Right renal cortex interstitium (tissue), 3 donors: Measurements from ENCODE around the gene PCMTD2. TPM values are rescaled to one million over a fixed set of nuclear protein-coding genes. Genes with fewer than 3 reads are reported as not detected.

Experiments
- DNase-seq, 3 donors: peaks; one replicate each; pipeline ENCODE4 v3.0.0-alpha.2; 2013; ENCODE audit warnings: low read depth in 3 of 3, low spot score in 2 of 3
- polyA plus RNA-seq, 3 donors: library from polyadenylated mRNA; unstranded; fragments of 120-200 nt; gene quantifications; one replicate each; pipeline ENCODE4 v1.2.1, GENCODE V29; 2013; ENCODE audit not compliant: insufficient read length in 3 of 3

Gene PCMTD2
- polyA plus RNA-seq, 3 donors, result 128 to 143 (median 139) TPM

DNA sequence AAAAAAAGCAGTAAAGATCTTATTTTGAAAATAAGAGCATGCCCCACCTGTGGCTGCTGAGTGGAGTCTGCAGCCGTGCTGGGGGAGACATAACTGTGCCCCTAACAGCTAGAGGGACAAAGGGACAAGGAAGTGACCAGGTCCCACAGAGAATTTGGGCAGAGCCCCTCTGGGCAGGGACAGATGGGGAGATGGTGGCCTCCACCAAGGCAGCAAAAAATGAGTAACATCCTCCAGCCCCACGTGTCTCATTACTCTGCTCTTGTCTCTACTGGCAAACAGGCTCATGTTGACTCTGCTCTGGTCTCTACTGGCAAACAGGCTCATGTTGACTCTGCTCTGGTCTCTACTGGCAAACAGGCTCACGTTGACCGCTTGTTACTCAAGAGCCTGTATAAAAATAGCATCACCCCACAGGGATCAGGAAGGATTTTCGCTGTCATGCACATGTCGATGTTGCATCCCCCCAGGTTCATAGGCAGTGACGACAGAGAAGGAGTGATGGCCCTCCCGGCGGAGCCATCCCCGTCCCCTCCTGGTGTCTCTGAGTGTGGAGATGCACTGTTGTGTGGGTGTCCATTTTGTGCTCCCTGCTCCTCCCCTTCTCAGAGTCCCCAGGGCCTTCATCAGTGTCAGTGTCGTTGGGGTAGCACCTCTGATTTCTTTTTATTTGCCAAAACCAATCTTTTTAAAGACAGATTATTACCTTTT, 17.3 kb upstream of the PCMTD2 start:
- no peak for DNase-seq

DNA sequence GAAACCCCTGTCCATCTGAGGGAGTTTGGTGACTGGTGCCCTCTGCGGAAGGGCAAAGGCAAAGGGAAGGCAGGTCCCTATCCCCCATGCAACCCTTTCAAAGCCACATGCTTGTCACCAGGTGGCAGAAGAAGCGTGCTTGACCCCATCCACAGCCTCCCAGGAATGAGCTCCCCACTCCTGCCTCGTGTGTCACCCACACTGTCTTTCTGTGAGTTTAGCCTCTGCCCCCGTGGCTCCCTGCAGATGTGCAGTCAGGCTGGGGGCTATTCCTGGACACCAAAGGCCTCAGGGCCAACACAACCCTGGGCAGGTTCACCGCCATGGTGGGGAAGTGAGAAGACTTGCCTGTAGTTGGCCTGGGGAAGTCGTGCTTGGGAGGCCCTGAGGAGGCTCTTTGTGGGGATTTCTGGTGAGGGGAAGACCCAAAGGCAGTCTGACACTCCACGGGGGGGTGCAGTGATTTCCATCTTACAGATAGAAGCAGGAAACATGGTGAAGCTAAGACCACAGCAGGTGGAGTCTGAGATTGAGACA, 16.6 kb upstream of the PCMTD2 start:
- DNase-seq, result no peak

DNA sequence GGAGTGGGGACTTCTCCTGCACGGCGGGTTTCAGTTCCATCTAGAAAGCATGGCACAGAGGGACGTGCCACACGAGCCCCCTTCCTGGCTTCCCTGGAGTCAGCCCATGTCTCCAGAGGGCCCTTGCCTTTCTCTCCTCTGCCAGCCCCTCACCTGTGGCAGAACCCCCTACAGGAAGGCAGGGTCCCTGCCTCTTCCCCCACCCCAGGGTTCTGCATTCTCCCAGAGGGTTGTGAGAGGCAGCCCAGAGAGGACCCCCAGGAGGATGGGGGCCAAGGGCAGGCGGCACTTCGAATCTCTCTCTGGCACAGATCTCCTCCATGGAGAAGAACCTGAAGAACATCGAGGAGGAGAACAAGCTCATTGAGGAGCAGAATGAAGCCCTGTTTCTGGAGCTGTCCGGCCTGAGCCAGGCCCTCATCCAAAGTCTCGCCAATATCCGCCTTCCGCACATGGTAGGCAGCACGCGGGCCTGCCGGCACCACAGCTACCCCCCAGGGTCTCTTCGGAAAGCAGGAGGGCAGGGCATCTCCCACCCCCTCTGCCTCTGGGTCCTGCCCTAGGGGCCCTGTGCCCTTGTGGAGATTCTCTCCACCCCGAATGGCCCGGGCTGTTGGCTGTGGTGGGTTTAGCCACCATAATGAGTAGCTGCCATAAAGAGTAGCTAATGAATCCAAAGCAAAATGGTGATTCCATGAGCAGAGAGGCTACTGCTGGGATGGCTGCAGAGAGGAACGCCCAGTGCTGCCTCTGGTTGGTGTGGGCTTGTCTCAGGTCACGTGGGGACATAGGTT, 15.9 kb upstream of the PCMTD2 start:
- DNase-seq, result no peak

DNA sequence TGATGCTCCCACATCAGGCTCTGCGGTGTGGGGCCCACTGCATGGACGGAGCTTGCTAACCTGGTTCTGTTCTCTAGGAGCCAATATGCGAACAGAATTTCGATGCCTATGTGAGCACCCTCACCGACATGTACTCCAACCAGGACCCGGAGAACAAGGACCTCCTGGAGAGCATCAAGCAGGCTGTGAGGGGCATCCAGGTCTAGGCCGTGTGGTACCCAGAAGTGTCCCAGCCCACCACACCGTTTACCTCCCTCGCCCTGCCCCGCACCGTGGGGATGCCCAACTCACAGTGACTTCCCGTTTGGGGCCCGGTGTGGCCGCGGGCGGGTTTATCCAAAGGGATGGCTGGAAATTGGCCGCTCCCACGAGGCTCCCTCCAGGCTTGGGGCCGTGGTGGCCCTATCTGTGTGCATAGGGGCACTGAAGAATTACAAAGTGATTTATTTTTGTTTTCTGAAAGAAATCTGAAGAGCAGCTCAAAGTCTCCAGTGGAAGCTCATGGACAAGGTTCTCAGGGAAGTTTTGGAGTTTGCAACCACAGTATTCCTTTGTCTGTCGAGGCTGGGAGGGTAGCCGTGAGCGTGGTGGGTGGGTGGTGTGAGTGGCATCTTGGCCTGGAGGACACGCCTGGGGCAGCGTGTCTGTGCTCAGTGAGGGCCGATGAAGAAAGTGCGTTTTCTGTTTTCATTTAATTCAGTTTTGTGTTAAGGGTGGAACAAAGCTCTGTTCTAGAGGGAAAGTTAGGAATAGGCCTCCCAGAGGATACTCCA, 15.1 kb upstream of the PCMTD2 start:
- no peak for DNase-seq

DNA sequence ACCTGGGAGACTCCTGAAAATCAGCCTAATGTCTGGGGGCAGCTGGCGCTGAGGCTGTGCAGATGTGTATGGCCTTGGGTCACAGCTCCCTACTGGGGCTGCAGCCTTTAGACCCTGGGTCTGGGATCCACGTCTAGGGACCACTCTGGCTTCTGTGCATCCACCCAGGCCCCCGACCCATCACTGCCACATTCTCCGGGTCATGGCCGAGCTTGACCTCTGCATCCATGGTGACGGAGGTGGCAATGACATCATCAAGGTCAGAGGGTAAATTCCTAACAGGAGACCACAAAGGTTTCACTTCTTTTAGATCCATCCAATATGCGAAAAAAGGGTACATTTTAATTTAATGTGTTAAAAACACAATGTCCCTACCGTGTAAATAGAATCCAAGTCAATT, 14.5 kb upstream of the PCMTD2 start:
- no peak for DNase-seq

DNA sequence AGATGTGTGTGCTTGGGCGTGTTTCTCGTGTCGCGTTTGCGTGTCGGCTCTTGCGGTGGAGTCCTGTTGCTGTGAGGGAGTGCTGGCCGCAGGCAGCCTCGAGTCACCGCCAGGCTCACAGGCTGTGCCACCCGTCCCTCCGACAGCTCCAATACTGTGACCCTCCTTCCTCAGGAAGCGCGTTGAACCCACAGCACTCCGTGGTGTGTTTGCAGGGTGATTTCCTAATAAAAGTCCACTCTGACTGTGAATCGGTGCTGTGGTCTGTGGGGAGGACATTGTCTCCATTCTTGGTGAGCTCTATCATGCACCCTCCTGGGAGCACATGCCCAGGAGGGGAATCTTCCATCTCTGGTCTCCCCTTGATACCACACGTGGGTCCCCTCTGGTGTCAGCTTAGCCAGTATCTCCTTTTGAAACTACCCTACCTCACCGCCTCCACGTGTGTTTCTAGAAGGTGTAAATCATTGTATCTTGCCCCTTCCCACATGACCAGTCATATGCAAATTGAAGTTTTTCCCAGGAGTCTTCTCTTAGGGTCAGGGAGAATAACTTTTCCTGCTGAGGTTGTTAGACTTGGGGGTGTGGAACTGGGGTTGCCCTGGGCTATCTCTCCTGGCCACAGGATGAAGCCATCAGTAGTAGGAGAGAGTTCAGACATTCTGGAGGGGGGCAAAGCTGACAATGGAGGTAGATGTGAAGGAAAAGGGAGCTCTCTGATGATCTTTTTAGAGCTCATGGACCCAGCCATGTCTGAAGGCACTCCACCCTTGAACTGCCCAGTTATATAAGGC, 13.3 kb upstream of the PCMTD2 start:
- DNase-seq, result no peak

DNA sequence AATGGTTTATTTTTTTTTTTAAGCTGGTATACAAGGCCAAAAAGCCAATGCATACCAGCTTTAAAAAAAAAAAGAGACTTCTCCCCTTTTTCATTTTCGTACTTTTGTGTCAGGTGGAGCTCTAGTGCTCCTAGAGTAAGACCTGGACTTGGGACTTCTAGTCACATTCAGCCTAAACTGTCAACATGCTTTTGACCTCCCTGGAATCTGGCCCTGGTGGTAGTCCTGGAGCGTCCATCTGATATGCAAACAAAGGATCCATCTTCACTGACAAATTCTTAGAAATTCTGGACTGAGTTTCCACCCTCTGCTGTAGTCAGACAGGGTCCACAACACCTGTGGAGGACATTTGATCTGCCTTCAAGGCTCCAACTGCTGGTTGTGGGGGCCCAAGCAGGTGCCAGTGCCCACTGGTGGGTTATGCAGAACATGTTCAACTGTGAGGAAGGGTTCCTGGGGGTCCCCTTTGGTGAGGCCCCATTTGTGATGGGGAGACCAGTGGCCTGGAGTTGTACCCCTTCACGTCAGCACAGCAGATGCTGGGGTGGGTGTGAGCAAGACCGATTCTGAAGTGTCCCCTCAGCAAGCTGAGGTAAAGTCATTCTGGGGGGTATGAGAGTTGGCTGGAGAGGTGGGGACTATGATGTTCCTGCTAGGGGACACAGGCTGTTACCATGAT, 12.6 kb upstream of the PCMTD2 start:
- no peak for DNase-seq

DNA sequence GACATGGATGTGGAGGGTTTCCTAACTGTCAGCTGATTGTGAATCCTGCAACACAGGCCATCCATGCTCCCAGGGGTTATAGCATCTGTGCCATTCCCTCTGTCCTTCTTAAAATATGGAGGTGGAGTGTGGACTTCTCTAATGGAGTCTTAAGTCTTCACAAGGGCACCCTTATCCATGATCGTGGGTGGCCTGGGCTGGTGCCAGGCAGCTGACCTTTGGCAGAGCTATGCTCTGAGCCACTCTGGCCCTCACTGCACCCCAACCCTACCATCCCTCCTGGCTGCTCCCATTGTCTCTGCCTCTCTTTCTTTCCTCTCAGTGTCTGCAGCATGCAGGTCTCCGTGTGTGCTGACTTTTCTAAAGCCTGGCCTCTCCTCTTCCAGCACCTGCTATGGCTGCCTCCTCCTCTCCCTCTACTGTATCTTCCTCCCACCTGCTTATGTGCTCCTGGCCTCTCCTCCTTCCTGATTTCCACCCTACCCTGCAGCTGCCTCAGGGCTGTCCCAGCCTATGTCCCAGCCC, 11.2 kb upstream of the PCMTD2 start:
- no peak for DNase-seq

DNA sequence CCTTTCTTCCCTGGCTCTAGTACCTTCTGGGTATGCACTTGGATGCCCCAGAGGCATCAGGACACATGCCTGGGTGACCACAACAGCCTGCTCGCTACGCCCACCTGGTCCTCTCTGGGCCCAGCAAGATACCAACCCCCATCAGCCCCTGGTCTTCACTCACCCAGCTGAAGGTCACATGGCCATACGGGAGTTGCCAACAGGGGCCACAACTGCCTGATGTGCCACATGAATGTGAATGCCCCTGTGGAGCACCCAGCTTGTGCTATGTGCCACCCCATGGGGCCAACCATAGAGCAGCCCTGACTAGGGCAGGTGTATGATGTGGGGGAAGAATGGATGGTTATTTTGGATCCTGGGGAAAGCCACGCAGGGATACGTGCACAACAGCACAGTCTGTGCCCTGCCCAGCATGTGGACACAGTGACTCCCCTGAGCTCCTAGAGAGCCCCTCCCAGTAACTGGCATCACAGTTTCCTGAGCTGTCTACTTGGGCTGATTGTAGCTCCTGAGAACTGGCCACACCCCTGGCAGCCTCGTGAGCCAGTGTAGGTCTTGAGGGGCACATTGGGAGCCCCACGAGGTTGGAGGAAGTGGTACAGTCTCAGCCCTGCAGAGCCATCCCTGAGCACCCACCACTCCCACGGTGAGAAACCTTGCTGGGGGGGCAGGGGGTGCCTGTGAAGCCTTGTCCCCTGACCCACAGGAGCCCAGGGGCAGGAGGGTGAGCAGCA, 10.5 kb upstream of the PCMTD2 start:
- no peak for DNase-seq

DNA sequence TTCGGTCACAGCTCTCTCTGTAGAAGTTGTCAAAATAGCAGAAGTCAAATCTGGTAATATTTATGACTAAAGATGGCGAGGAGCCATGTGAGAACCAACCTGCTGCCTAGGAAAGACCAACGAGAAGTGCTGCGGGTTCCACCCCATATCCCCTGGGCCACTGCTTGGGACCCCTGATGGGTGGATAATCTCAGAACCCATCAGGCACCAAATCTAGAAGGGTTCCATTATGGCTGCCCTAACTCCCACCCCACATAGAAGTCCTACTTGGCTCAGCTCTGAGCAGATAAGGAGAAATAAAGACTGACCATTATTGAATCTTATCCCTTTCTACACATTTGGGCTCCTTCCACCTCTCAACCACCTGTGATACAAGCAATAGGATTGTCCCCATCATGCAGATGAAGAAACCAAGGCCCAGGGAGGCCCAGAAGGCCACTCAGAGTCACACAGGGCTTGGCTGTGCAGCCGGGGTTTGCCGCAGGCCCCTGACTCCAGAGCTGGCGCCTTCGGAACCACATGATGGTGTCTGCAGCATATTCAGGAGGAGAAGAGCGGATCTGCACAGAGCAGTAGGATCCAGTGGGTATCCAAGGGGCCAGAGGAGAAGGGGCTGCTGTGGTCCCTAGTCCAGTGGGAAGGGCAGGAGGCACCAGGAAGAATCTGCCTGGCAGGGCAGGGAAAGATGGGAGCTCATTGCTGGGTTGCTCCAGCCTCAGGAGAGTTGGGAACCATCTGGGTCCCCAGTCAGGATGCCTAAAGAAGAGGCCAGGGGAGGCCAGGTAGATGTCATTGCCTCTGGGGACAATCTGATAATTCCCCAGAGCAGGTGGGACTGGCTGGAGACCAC, 9.6 kb upstream of the PCMTD2 start:
- no peak for DNase-seq

DNA sequence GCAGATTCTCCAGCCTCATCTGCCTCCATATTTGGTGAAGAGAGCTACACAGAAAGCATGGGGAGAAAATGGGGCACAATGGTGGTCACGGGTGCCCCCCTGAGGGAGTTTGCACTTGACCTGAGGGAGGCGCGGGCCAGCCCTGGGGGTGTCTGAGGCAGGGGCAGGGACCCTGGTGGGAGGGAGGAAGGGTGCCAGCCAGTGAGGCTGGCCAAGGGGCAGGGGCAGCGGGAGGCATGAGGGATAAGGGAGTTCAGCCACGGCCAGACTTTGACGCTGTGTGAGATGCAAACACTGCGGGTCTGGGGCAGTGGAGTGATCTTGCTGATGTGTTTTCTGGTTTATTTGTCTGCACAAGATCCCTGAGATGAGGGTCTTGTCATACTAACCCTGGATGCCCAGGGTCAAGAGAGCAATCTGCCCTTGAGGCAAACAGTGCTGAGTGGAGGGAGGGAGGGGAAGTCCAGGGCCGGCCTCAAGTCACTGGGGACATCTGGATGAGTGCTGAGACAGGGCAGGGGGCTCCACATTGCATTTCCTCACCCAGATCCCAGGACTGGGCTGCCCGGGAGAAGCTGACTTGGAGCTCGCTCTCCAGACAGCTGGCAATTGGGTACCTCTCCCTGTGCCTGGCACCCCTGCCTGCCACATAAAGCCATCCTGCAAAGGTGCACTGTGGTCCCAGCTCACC, 8.8 kb upstream of the PCMTD2 start:
- DNase-seq, result no peak

DNA sequence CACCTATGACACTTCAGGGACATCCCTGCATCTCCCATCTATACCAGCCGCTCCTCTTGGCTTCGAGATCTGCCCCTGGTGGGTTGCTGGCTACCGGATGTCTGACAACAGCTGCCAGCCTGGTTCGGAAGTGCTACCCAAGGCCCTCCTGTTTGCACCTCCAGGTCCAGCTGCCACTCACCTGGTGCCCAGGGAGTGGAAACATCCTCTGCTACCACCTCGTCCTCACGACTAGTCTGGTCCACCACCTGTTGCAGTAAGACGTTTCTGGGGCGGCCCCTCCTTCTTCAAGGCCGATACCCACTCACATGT, 8.3 kb upstream of the PCMTD2 start:
- DNase-seq, result no peak

DNA sequence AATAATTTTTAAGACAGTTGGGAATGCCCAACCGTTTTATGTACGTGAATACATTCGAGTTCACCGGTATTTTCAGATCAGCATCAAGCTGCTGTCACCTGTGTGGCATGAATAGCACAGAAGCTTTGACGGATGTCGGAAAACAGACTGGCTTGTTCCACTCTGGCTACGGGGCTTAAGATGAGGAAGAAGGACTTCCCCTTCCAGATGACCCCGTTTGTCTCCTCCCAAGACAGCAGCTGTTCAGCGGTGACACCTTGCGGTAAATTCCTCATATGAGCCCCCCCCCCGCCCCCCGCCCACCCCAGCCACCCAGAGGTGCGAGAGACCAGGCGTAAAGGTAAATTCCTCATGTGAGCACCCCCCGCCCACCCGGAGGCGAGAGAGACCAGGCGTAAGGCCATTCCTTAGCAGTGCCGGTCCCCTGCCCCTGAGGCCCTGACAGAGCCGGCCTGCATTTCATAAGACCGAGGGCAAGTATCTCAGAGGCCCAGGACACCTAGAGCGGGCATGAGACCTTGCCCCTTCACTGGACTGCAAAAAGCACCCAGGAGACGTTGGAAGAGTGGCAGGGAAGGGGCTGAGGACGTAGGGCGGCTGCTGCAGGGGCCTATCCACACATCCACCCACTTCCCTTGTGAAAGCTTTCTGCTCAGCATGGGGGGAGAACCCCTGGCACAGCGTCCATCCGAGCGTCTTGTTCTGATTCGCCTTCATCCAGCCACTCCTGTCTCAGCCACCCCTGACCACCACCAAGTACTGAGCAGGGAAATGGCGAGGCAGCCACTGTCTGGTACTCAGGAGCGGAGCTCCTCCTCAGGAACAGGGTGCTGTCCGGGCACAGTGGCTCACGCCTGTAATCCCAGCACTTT, 7.3 kb upstream of the PCMTD2 start:
- DNase-seq, result no peak

DNA sequence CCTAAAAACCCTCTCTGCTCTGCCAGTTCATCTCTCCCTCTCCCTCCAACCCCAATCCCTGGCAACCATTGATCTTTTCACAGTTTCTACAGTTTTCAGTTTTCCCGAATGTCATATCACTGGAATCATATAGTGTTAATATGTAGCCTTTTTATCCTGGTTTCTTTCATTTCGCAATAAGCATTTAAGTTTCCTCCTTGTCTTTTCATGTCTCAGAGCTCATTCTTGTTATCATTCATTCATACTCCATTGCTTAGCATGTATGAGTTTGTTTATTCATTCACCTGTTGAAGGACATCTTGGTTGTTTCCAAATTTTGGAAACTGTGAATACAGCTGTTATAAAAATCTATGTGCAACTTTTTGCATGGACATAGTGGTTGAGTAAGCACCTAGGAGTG, 5.5 kb upstream of the PCMTD2 start:
- DNase-seq, result no peak

DNA sequence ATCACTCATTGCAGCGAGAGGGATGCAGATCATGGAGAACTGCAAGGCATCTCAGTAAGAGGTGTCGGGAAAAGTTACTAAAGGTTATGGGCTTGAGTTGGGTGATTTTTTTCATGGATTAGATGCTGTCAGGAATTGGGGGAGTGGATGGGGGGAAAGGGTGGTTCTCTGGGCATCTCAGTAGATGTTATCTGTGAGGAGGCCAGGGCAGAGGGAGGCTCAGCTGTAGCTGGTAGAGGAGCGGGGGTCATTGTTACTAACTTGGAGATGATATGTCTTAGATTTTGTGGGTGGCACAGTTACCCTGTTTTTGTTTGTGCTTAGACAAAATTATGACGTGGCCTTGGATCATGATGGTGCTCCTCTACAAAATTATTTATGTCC, 2.6 kb upstream of the PCMTD2 start:
- no peak for DNase-seq

DNA sequence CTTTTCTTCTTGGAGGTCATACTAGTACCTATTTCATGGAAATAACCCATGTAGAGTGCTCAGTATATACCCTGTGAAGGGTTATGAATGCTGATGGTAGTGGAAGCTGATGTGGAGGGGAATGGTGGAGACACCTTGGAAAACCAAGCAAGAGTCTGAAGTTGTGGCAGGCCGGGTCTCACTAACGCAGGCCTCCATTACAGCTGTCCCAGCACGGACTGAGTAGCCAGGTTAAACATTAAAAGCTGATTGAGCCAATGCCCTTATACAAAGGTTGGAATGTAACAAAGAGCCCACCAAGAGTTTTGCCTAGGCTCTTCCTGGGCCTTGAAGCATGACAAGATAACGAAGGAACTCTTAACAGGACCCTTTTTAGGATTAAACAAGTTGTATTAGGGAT, 2.1 kb upstream of the PCMTD2 start:
- DNase-seq, result no peak

DNA sequence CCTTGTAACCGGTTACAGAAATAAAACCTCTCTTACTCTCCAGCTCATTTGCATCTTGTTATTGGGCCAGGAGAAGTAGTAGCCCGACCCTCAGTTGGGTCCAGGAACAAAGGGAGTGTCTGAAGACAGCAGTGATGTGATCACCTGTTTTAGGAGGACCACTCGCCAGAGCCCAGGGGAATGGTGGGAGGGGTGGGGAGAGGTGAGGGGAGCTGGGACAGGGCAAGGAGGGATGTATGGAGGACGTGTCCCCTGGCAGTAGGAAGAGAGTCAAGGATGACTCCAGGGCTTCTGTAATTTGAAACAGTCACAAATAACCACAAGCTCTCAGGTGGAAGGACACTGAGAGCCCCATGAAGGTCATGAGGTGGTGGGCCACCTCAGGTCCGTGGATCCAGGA, 1.4 kb upstream of the PCMTD2 start:
- DNase-seq, result no peak
